Gastroesophageal sphincter (tissue), 2 donors: Measurements from ENCODE around the gene ZMAT3.

Source experiments
- EP300 ChIP-seq: sonication (generic); formaldehyde crosslinking; IDR thresholded peaks from one replicate; pipeline ENCODE4 v1.6.1; 2017; ENCODE audit warnings: antibody characterized with exemption, mild to moderate bottlenecking
- POLR2AphosphoS5 ChIP-seq: sonication (generic); formaldehyde crosslinking; IDR thresholded peaks from one replicate; pipeline ENCODE4 v1.6.1; 2017; ENCODE audit warnings: antibody characterized with exemption

GRCh38 chr3:179036626-179037300 is 34.8 kb downstream of the ZMAT3 start:
- TF ChIP-seq POLR2AphosphoS5 (no peak), EP300 (no peak)
